Prostate gland (tissue), 2 donors: ENCODE results near the gene SAMD8. TPM values are rescaled to one million over a fixed set of nuclear protein-coding genes. Genes with fewer than 3 reads are reported as not detected.
"Not testable (repeated sequence)": the region's sequence is repeated elsewhere in the genome, so short reads cannot be mapped to it uniquely, and the experiment has no call there.

Experiments
- DNase-seq: peaks from one replicate; pipeline ENCODE4 v3.0.0-alpha.2; 2019; ENCODE audit warnings: low spot score
- H3K27ac ChIP-seq, 2 donors: fragments of 200-600 bp; sonication (generic); 2 replicates each; pipeline ENCODE4 v1.5.1; 2017 to 2019
- H3K27me3 ChIP-seq: fragments of 200-600 bp; sonication (generic); replicated peaks from 2 replicates; pipeline ENCODE4 v1.5.1; 2019; ENCODE audit not compliant: insufficient read depth
- H3K36me3 ChIP-seq, 2 donors: fragments of 200-600 bp; sonication (generic); 1 replicate in 1 of 2; 2 replicates in 1 of 2; pipeline versions ENCODE4 v1.5.1 to v1.8.1; 2017 to 2019
- H3K4me1 ChIP-seq: fragments of 200-600 bp; sonication (generic); replicated peaks from 2 replicates; pipeline ENCODE4 v1.5.1; 2019
- H3K4me3 ChIP-seq, 2 donors: fragments of 200-600 bp; sonication (generic); 2 replicates each; pipeline ENCODE4 v1.5.1; 2017 to 2019
- H3K9me3 ChIP-seq: fragments of 200-600 bp; sonication (generic); 2 replicates; pipeline ENCODE4 v1.5.1; 2017
- POLR2A ChIP-seq: fragments of 450-650 bp; IDR thresholded peaks from one replicate; pipeline ENCODE4 v1.6.1; 2016; ENCODE audit warnings: antibody characterized with exemption, mild to moderate bottlenecking
- POLR2AphosphoS5 ChIP-seq: sonication (generic); formaldehyde crosslinking; IDR thresholded peaks from one replicate; pipeline ENCODE4 v1.6.1; 2017; ENCODE audit warnings: antibody characterized with exemption
- WGBS: methylation state at CpG from one replicate; pipeline ENCODE4 v1.1.5; 2018; 5-methylcytosine and 5-hydroxymethylcytosine counted together
- intact Hi-C: fragments of 100-400 bp; cut with DNase I; formaldehyde crosslinking; loops from one replicate; pipeline ENCODE4 v1.14.2; 2022
- total RNA-seq, 2 donors: library from RNA; depleted of rRNA; stranded (reverse); fragments of >200 nt; gene quantifications; one replicate each; pipeline ENCODE4 v1.1.0, GENCODE V29; 2016
- TF ChIP-seq, protein P1 (sequence below), 4 experiments: fragments of 200-600 bp in 2 of 4; fragments of 450-650 bp in 2 of 4; sonication (generic) in 2 of 4; IDR thresholded peaks; 1 replicate in 3 of 4; 2 replicates in 1 of 4; pipeline ENCODE4 v1.5.1; 2016 to 2019; ENCODE audit warnings: antibody characterized with exemption in 4 of 4, mild to moderate bottlenecking in 2 of 4, moderate library complexity in 2 of 4

The SAMD8 gene
- total RNA-seq, 2 donors from 2014 or later = 18.8 to 41.5 TPM

DNA sequence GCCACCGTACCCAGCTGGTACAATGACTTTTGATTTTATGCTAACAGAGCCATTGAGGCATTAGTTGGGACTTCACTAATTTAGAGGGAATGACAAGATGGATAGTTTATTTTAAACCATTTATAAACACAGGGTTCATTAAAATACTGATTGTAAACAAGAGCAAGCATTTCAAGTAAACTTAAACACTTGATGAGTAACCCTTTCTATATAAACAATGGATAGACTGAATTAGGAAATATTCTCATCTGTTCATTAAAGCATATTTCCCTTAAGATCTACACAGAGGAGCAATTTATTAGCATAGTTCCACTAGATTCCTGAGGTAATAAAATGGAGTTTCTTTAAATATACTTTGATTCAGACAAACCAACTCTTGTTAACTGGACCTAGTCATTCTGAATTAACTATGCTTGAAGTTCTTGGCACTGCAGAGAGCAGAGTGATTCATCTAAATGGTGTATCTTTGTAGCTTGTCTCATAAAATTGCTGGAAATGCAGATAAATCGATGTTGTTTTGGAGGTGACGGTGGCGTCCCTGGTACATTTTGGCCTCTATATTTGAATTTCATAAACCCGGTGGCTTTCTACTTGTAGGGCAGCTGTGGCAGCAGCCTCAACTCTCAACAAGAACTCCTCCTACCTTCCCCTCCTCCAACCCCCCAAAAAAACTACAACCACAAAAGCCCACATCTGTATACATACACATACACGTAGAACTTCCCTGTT lies 83.7 kb downstream of the SAMD8 start:
- TF ChIP-seq POLR2AphosphoS5 = peak; percentile 31
- TF ChIP-seq, protein P1, sequence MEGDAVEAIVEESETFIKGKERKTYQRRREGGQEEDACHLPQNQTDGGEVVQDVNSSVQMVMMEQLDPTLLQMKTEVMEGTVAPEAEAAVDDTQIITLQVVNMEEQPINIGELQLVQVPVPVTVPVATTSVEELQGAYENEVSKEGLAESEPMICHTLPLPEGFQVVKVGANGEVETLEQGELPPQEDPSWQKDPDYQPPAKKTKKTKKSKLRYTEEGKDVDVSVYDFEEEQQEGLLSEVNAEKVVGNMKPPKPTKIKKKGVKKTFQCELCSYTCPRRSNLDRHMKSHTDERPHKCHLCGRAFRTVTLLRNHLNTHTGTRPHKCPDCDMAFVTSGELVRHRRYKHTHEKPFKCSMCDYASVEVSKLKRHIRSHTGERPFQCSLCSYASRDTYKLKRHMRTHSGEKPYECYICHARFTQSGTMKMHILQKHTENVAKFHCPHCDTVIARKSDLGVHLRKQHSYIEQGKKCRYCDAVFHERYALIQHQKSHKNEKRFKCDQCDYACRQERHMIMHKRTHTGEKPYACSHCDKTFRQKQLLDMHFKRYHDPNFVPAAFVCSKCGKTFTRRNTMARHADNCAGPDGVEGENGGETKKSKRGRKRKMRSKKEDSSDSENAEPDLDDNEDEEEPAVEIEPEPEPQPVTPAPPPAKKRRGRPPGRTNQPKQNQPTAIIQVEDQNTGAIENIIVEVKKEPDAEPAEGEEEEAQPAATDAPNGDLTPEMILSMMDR (IDR thresholded peaks at IDR 0.05) = no peak
- Histone ChIP-seq H3K9me3 (no peaks in the 10 kb centered on the region), H3K4me3 (no peak overlapping the region), H3K36me3 (no peaks in the 10 kb centered on the region), H3K27me3 (no peaks in the 10 kb centered on the region), H3K4me1 (peaks cover 3% of the 10 kb centered on the region), H3K27ac (peak overlapping the region in 1 of 2 donors; percentile 8)
- intact Hi-C loops = no loop called here
- DNase-seq = no peak
- 41% methylated on average over 6 of the region's 6 CpGs for WGBS

DNA sequence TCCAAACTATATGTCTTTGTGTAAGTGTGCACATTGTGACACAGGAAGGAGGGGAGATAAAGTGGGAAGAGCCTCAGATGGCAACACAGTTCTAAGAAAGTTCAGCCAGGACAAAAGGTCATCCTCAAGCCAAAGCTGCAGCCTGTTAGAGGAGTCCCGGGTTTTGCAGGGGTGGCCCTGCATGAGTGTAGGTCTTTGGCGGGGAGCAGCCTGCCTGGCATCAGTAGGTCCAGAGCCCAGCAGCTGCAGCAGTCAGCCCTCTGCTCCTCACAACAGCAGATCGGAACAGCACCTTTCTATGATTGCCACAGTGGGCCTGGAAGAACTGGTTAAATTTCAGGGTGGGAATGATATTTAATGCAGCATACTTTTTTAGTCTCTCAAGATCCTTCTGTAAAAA lies 85.6 kb downstream of the SAMD8 start:
- Histone ChIP-seq H3K4me3 (no peak overlapping the region), H3K9me3 (no peaks in the 10 kb centered on the region), H3K27ac (no peak overlapping the region), H3K36me3 (no peaks in the 10 kb centered on the region), H3K4me1 (peaks cover under 1% of the 10 kb centered on the region), H3K27me3 (no peaks in the 10 kb centered on the region)
- intact Hi-C loops = no loop called here
- DNase-seq = no peak
- WGBS = 95% methylated on average over 3 of the region's 3 CpGs
- TF ChIP-seq POLR2A (no peak), POLR2AphosphoS5 (no peak)
- TF ChIP-seq, protein P1 (IDR thresholded peaks at IDR 0.05) = no peak

DNA sequence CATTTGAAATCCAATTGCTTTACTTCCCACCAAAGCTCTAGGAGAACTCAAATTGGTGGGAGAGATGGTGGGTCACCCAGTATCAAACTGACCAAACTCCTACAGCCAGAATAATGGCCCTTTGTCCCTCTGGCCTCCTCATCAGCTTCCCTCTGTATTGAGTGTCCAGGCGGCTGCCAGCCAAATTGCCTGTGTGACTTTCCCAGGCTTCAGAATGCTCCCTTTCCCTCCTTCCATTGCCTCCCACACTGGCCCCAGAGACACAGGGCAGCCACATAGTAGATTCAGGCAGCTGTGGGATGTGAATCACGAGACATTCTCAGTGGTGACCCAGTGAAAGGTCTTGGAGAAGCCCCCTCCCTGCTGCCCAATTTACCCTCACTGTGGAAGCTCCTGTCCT lies 86.5 kb downstream of the SAMD8 start:
- Histone ChIP-seq H3K4me1 (no peaks in the 10 kb centered on the region), H3K9me3 (no peaks in the 10 kb centered on the region), H3K27me3 (no peaks in the 10 kb centered on the region), H3K27ac (no peak overlapping the region), H3K36me3 (no peaks in the 10 kb centered on the region), H3K4me3 (no peak overlapping the region)
- TF ChIP-seq POLR2AphosphoS5 (no peak), POLR2A (no peak)
- TF ChIP-seq, protein P1 (IDR thresholded peaks at IDR 0.05) = no peak
- DNase-seq = no peak
- intact Hi-C loops = no loop called here
- WGBS = 92% methylated on average over 2 of the region's 2 CpGs

DNA sequence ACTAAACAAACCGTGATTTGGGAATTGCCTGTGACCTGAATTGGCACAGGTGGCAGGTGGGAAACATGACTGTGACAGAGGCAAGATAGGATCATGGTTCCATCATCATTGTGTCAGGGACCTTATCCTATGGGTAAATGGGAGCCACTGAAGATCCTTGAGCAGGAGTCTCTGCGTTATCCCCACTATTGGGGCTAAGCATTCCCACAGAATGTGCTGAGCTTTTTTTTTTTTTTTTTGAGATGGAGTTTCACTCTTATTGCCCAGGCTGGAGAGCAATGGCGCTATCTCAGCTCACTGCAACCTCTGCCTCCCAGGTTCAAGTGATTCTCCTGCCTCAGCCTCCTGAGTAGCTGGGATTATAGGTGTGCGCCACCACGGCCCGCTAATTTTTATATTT lies 88.5 kb downstream of the SAMD8 start:
- H3K4me1 ChIP-seq, H3K9me3 ChIP-seq, H3K36me3 ChIP-seq, H3K27ac ChIP-seq, DNase-seq, intact Hi-C loops, H3K4me3 ChIP-seq, H3K27me3 ChIP-seq: not testable (repeated sequence)
- 93% methylated on average over 6 of the region's 6 CpGs for WGBS

DNA sequence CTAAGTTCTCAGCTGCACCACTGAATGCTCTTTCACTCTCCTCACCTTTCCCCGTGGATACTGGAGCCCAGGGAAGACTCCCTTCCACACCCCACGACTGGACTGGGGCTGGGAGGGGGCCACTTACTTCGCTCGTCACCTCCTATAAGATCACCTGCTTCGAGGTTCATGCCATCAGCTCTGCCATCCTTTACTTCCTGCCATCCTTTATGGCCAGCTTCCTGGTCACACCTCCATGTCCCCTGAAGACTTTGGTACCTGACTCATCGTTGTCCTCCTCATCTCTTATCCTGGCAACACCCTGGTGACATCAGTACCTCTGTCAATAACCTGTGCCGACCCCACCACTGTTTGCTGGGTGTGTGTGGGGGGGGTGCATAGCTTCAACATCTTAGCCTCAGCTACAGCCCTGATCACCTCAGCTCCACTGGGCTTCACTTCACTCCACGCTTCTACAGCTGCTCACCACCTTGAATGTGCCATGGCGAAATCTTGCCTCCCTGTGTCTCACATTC lies 90.4 kb downstream of the SAMD8 start:
- TF ChIP-seq POLR2AphosphoS5 (no peak), POLR2A (no peak)
- TF ChIP-seq, protein P1 (IDR thresholded peaks at IDR 0.05) = no peak
- 85% methylated on average over 9 of the region's 9 CpGs for WGBS
- H3K36me3 ChIP-seq = no peaks in the 10 kb centered on the region
- no peaks in the 10 kb centered on the region for H3K9me3 ChIP-seq
- intact Hi-C loops = no loop called here
- H3K4me1 ChIP-seq = no peaks in the 10 kb centered on the region
- H3K27me3 ChIP-seq = no peaks in the 10 kb centered on the region
- H3K4me3 ChIP-seq = no peak overlapping the region
- no peak overlapping the region for H3K27ac ChIP-seq
- no peak for DNase-seq
